Eye (tissue), 1 donor: Measurements from ENCODE around the gene SMARCD3.

ENCODE experiments used
- DNase-seq: peaks from one replicate; pipeline ENCODE4 v3.0.0-alpha.2; 2015

Gene SMARCD3

GRCh38 chr7:151248346-151249033 is at the start of gene SMARCD3:
Gene SMARCD3, minus strand, starts transcription at chr7:151248694. Its CDS starts 132 bp downstream, at chr7:151248562.
- peak; percentile 91 for DNase-seq

GRCh38 chr7:151296202-151296992 is 47.9 kb upstream of the SMARCD3 start:
- DNase-seq, result no peak

- no peak for DNase-seq
Measured at GRCh38 chr7:151292850-151293249, 44.4 kb upstream of the SMARCD3 start.

- no peak for DNase-seq
Measured at GRCh38 chr7:151291206-151291605, 42.7 kb upstream of the SMARCD3 start.

DNA sequence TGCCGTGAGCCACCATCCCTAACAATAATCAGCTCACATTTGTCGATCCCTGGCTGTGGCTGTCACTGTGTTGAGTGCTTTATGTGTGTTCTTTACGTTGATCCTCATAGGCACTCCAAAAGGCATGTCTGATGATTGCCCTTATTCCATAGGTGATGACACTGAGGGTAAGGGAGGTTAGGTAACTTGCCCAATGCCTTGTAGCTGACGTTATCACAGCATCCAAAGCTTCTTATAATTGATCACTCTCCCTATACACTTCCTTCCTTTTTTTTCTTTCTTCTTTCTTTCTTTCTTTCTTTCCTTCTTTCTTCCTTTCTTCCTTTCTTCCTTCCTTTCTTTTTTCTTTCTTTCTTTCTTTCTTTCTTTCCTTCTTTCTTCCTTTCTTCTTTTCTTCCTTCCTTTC is 41.9 kb upstream of the SMARCD3 start:
- no peak for DNase-seq

- no peak for DNase-seq
Measured at GRCh38 chr7:151289891-151290290, 41.4 kb upstream of the SMARCD3 start.

DNA sequence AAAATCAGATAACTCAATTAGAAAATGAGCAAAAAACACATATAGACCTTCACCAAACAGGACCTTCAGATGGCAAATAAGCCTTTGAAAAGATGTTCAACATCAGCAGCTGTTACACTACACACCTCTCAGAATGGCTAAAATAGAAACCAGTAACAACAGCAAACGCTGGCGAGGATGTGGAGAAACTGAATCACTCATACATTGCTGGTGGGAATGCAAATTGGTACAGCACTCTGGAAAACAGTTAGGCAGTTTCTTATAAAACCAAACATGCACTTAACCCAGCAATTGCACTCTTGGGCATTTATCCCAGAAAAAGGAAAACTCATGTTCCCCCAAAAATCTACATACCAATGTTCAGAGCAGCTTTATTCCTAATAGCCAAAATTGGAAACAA is 37.7 kb upstream of the SMARCD3 start:
- no peak for DNase-seq

- DNase-seq, result no peak
Measured at GRCh38 chr7:151283302-151283701, 34.8 kb upstream of the SMARCD3 start.

DNA sequence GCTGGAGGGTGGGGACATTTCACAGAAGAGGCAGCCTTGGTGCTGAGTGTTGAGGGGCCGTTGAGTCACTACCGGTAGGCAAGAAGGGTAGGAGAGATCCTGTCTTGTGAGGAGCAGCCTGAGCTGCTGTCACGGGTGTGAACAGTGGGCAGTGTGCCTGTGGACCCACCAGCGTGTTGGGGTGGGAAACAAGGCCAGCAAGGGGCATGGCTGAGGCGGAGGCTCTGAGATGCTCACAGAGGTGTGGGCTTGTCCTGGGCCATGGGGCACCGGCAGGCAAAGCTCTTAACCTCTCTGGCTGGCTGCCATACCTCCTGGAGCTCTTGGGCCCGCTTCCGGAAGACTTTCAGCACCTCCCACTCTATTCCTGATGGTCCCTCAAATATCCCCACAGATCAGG is 33.6 kb upstream of the SMARCD3 start:
- DNase-seq, result no peak

- no peak for DNase-seq
Measured at GRCh38 chr7:151281686-151282085, 33.2 kb upstream of the SMARCD3 start.

- no peak for DNase-seq
Measured at GRCh38 chr7:151280388-151281019, 32.0 kb upstream of the SMARCD3 start.

DNA sequence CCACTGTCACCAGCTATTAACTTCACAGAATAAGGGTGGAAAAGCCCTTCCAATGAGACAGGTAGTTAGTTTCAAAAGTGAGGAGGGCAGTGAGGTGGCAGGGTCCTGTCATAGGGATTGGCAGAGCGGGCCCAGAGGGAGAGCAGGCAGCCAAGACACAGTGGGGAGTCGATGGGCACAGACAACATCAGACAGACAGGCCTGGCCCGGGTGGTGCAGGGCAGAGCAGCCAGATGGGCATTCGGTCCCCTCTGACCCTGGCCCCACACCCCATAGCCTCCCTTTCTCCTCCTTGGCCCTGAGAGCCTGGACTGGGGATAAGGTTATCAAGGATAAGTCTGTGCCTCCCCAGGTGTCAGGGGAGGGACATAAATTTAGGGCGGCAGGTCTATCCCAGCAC is 31.4 kb upstream of the SMARCD3 start:
- DNase-seq, result no peak

GRCh38 chr7:151278949-151279348 is 30.5 kb upstream of the SMARCD3 start:
- DNase-seq, result no peak

GRCh38 chr7:151277631-151278030 is 29.1 kb upstream of the SMARCD3 start:
- no peak for DNase-seq

- peak; percentile 85 for DNase-seq
Measured at GRCh38 chr7:151276666-151277590, 28.4 kb upstream of the SMARCD3 start.

- no peak for DNase-seq
Measured at GRCh38 chr7:151275813-151276577, 27.5 kb upstream of the SMARCD3 start.

DNA sequence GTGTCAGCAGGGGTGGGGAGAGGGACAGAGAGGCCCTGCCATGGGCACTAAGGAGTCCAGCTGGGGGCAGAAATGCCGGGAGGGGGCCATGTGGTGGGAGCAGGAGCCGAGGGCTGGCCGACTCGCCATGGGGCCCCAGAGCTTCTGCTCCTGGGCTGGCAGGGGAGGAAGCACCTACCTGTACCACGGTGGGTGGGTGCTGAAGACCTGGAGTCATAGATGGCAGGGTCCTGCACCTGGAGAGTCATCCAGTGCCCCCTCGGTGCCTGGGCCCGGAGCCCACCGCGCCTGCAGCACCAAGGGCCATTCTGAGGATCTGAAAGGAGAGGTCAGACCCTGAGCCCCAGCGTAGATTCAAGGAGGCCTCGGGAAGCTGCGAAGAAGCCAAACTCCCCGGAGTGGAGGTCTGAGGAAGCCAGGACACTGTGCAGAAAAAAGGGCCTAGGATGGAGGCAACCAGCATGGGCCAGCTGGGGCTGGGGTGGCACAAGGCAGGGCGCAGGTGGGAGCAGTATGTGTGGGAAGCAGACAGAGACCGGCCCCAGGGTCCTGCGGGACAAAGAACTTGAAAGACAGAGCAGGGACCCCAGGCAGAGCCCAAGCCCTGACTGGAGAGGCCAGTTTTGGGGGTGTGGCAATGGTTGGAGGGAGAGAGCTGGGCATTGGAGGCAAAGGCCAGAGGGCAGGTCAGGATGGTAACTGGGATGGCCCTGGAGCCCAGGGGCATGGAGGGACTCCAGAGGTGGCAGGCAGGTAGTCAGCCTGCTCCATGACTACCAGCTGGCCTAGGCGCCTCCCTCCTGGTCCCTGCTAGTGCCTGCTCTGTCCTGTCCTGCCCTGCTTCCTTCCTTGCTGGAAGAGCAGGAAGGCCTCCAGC is 26.7 kb upstream of the SMARCD3 start:
- DNase-seq, result no peak

DNA sequence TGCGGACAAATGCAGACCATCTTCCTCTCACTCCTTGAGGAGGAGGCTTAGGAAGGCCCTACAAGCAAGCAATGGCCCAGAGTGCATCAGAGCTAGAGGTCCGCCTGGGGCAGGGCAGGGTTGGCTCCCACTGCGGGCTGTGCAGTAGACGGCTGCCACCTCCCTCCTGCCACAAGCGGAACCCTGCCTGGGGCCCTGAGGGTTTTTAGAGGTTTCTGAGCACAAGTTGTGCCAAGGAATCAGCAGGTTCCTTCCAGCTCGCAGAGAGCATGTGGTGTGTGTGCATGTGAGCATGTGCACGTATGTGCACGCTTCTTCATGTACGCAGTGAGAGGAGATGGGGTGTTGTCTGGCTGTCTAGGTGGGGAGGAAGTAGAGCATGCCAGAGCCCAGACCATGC is 25.9 kb upstream of the SMARCD3 start:
- no peak for DNase-seq

DNA sequence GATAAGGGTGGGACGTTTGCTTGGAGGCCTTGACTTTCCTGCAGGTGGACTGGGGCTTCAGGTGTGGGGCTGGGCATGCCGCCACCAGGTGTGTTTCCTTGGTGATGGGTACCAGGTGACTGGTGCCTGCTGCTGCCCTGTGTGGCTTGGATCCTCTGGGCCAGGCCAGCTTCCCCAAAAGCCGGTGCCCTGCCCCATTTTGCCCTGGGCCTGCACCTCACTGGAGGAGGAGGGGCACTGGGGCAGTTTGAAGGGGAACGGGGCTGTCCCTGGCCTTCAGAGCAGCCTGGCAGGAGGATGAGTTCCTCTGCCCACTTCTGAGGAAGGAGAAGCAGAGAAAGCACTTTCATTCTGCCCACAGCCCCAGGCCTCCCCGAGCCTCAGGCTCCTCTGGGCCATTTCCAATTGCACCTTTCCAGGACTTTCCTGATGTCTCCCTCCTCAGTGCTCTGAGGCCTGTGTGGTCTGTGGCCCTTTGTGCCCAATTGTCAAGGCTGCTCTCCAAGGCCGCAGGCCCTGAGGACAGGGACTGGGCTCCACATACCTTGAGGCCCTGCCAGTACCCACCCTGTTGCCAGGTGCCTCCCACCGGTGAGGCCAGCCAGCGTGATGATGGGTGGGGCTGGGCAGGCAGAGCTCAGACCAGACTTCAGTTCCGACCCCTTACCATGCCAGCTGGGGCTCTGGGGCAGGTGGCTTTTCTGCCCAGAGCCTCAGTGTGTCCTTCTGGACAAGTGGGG is 25.3 kb upstream of the SMARCD3 start:
- no peak for DNase-seq

DNA sequence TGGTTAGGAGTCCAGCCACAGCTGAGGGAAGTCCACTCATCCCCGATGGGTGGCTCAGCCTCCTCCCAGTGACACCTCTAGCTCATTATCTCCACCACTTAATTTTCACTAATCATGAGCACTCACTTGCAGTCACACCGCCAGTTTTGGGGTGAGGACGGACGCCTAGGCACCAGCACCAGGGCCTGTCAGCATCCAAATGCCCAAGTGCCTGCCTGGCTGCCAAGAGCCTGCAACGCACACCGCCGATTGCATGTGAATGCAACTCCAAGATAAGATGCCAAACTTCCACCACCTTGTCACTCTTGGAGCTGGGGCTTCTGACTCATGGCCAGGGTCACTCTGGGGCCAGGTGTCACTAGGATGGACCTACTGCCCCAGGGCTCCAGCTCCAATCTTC is 24.4 kb upstream of the SMARCD3 start:
- no peak for DNase-seq
